Colonic mucosa (tissue), 4 donors: ENCODE measurements around the gene DAB1. TPM values are rescaled to one million over a fixed set of nuclear protein-coding genes. Genes with fewer than 3 reads are reported as not detected.

Experiments
- DNase-seq: peaks from one replicate; pipeline ENCODE4 v3.0.0-alpha.2; 2020
- H3K27ac ChIP-seq: fragments of 200-600 bp; one replicate; pipeline ENCODE4 v1.8.0; 2021
- H3K27me3 ChIP-seq: fragments of 200-600 bp; one replicate; pipeline ENCODE4 v1.8.0; 2021
- H3K36me3 ChIP-seq: fragments of 200-600 bp; one replicate; pipeline ENCODE4 v1.8.0; 2021
- H3K4me1 ChIP-seq: fragments of 200-600 bp; one replicate; pipeline ENCODE4 v1.8.0; 2021; ENCODE audit warnings: mild to moderate bottlenecking
- H3K4me3 ChIP-seq: fragments of 200-600 bp; one replicate; pipeline ENCODE4 v1.8.0; 2021
- H3K9ac ChIP-seq, 2 donors: one replicate each; pipeline ENCODE4 v1.7.0; 2013; ENCODE audit warnings: control low read depth in 2 of 2, low read depth in 2 of 2, low read length in 2 of 2
- H3K9me3 ChIP-seq: fragments of 200-600 bp; one replicate; pipeline ENCODE4 v1.8.0; 2021
- intact Hi-C: fragments of 100-400 bp; cut with DNase I; formaldehyde crosslinking; loops from one replicate; pipeline ENCODE4 v1.14.1; 2022
- total RNA-seq, 2 donors: library from RNA; stranded (reverse); fragmentation: NEBNext Ultra II Directional in 1 of 2; extraction: Animal tissue kit (Norgen Biotek cat#: 25700) in 1 of 2; gene quantifications; one replicate each; pipeline ENCODE4 v1.2.1, GENCODE V29; 2021
- TF ChIP-seq, protein P1 (sequence below): fragments of 200-600 bp; IDR thresholded peaks from one replicate; pipeline ENCODE4 v1.8.0; 2022; ENCODE audit warnings: antibody characterized with exemption, mild to moderate bottlenecking
- donor health status: healthy.
- donor health status: DM: no; HTN: no; CAD: no.
- donor health status: DM: no; HTN: no; CAD: no.

The DAB1 gene
- total RNA-seq, 2 donors from 2014 or later, result 0.42 TPM; not detected in 1

GRCh38 chr1:56968878-56969495, 454.9 kb downstream of the DAB1 start:
- H3K27me3 ChIP-seq, result no peaks in the 10 kb centered on the region
- no peak overlapping the region for H3K9ac ChIP-seq
- H3K9me3 ChIP-seq, result no peaks in the 10 kb centered on the region
- DNase-seq, result no peak
- no peak overlapping the region for H3K4me3 ChIP-seq
- TF ChIP-seq, protein P1, sequence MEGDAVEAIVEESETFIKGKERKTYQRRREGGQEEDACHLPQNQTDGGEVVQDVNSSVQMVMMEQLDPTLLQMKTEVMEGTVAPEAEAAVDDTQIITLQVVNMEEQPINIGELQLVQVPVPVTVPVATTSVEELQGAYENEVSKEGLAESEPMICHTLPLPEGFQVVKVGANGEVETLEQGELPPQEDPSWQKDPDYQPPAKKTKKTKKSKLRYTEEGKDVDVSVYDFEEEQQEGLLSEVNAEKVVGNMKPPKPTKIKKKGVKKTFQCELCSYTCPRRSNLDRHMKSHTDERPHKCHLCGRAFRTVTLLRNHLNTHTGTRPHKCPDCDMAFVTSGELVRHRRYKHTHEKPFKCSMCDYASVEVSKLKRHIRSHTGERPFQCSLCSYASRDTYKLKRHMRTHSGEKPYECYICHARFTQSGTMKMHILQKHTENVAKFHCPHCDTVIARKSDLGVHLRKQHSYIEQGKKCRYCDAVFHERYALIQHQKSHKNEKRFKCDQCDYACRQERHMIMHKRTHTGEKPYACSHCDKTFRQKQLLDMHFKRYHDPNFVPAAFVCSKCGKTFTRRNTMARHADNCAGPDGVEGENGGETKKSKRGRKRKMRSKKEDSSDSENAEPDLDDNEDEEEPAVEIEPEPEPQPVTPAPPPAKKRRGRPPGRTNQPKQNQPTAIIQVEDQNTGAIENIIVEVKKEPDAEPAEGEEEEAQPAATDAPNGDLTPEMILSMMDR, result no peak
- intact Hi-C loops, result no loop called here
- no peaks in the 10 kb centered on the region for H3K36me3 ChIP-seq
- H3K27ac ChIP-seq, result no peak overlapping the region
- no peaks in the 10 kb centered on the region for H3K4me1 ChIP-seq

- TF ChIP-seq, protein P1, result no peak
- peak; percentile 24 for DNase-seq
- intact Hi-C loops, result no loop called here
- Histone ChIP-seq H3K4me3 (no peak overlapping the region), H3K4me1 (no peaks in the 10 kb centered on the region), H3K27me3 (no peaks in the 10 kb centered on the region), H3K27ac (no peak overlapping the region), H3K9me3 (no peaks in the 10 kb centered on the region), H3K9ac (no peak overlapping the region), H3K36me3 (no peaks in the 10 kb centered on the region)
These were observed 455.7 kb downstream of the DAB1 start for GRCh38 chr1:56967900-56968832.

DNA sequence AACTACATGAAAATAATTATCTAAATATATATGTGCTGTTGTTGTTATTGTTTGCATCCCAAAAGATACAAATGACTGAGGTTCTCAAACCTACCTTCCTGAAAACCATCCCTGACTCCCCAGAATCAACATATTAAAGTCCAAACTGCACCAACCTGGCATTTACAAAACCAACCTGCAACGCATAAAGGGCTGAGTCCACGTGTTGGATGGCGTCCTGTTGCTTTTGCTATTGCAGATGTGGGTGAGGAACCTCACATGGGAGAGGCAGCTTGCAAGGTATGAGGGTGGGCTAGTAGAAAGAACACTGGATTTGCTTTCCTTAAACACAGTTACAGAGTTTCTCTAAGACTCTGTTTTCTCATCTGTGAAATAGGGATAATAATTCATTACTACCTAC, 456.5 kb downstream of the DAB1 start:
- Histone ChIP-seq H3K4me1 (no peaks in the 10 kb centered on the region), H3K27me3 (no peaks in the 10 kb centered on the region), H3K4me3 (no peak overlapping the region), H3K27ac (no peak overlapping the region), H3K9me3 (no peaks in the 10 kb centered on the region), H3K9ac (no peak overlapping the region), H3K36me3 (no peaks in the 10 kb centered on the region)
- TF ChIP-seq, protein P1, result no peak
- no peak for DNase-seq
- intact Hi-C loops, result no loop called here

DNA sequence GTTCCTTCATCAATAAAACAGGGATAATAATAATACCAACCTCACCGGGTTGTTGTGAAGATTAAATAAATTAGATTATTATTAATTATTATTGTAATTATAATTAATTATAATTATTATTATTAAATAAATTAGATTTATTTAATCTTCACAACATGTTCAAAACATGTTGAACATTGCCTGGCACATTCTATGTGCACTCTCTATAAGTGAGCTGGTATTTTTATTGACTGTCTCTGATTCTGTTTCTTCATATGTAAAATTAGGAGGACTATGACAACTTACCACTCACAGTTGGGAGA, 457.2 kb downstream of the DAB1 start:
- H3K27ac ChIP-seq, result no peak overlapping the region
- H3K9ac ChIP-seq, result no peak overlapping the region
- no peaks in the 10 kb centered on the region for H3K36me3 ChIP-seq
- no peak overlapping the region for H3K4me3 ChIP-seq
- H3K9me3 ChIP-seq, result no peaks in the 10 kb centered on the region
- no peaks in the 10 kb centered on the region for H3K27me3 ChIP-seq
- no peak for DNase-seq
- intact Hi-C loops, result no loop called here
- TF ChIP-seq, protein P1, result no peak
- no peaks in the 10 kb centered on the region for H3K4me1 ChIP-seq

- Histone ChIP-seq H3K36me3 (no peaks in the 10 kb centered on the region), H3K27me3 (no peaks in the 10 kb centered on the region), H3K4me3 (no peak within 1 kb of the TSS), H3K27ac (no peak within 1 kb of the TSS), H3K9me3 (no peaks in the 10 kb centered on the region), H3K9ac (no peak within 1 kb of the TSS), H3K4me1 (no peaks in the 10 kb centered on the region)
- TF ChIP-seq, protein P1, result no peak
- intact Hi-C loops, result no loop called here
- no peak for DNase-seq
These were observed 457.8 kb downstream of the DAB1 start, which contains the start of gene C8B for GRCh38 chr1:56965916-56966697. TSS of gene C8B (minus strand) at chr1:56966015. CDS start at chr1:56965948, 67 bp downstream.
